Common myeloid progenitor, CD34-positive (primary cell): ENCODE measurements around the gene HNRNPD.
"Not testable (repeated sequence)": the region's sequence is repeated elsewhere in the genome, so short reads cannot be mapped to it uniquely, and the experiment has no call there.

Experiments used
- CTCF ChIA-PET: fragments of 350-600 bp; sonication (Branson Sonifier 250); formaldehyde crosslinking; loops from one replicate; lab custom pipeline; 2021; ENCODE audit warnings: antibody characterized with exemption; lab: Charles Lee
- POLR2A ChIA-PET: fragments of 350-600 bp; sonication (Branson Sonifier 250); formaldehyde crosslinking; loops from one replicate; lab custom pipeline; 2021; ENCODE audit warnings: antibody characterized with exemption; lab: Charles Lee
- DNase-seq, 3 donors: peaks; one replicate each; pipeline versions ENCODE4 v3.0.0 to v3.0.0-alpha.2; 2013
- H3K27ac ChIP-seq, 2 experiments: 1 replicate in 1 of 2; 2 replicates in 1 of 2; pipeline ENCODE4 v1.7.0; 2013; ENCODE audit warnings: inconsistent platforms in 2 of 2, low read length in 2 of 2, mild to moderate bottlenecking in 2 of 2, low read depth in 1 of 2, moderate library complexity in 1 of 2; ENCODE audit not compliant: severe bottlenecking in 2 of 2, insufficient read depth in 1 of 2, poor library complexity in 1 of 2
- H3K27me3 ChIP-seq, 5 experiments: replicated peaks in 2 of 5; 1 replicate in 3 of 5; 2 replicates in 2 of 5; pipeline versions ENCODE4 v1.6.1 to v1.7.0; 2013; ENCODE audit warnings: low read length in 4 of 5, mild to moderate bottlenecking in 2 of 5, moderate library complexity in 2 of 5, inconsistent platforms in 1 of 5; ENCODE audit not compliant: insufficient read depth in 5 of 5, control insufficient read depth in 4 of 5
- H3K36me3 ChIP-seq, 4 experiments: 1 replicate in 2 of 4; 2 replicates in 2 of 4; pipeline versions ENCODE4 v1.6.1 to v1.7.0; 2013; ENCODE audit warnings: low read length in 3 of 4, control low read depth in 1 of 4, mild to moderate bottlenecking in 1 of 4; ENCODE audit not compliant: control insufficient read depth in 4 of 4, insufficient read depth in 4 of 4
- H3K4me1 ChIP-seq, 4 experiments: 1 replicate in 3 of 4; 2 replicates in 1 of 4; pipeline versions ENCODE4 v1.6.1 to v1.7.1; 2013; ENCODE audit warnings: low read length in 3 of 4, mild to moderate bottlenecking in 3 of 4, control low read depth in 1 of 4, inconsistent platforms in 1 of 4, moderate library complexity in 1 of 4; ENCODE audit not compliant: control insufficient read depth in 4 of 4, insufficient read depth in 4 of 4; ENCODE audit errors: control extremely low read depth in 1 of 4
- H3K4me3 ChIP-seq, 7 experiments: 1 replicate in 4 of 7; 2 replicates in 3 of 7; pipeline versions ENCODE4 v1.5.1 to v1.7.0; 2013; ENCODE audit warnings: mild to moderate bottlenecking in 7 of 7, low read length in 6 of 7, moderate library complexity in 6 of 7, inconsistent platforms in 2 of 7, low read depth in 2 of 7, control low read depth in 1 of 7; ENCODE audit not compliant: insufficient read depth in 4 of 7, control insufficient read depth in 1 of 7; ENCODE audit errors: extremely low read depth in 1 of 7
- H3K9me3 ChIP-seq, 5 experiments: 1 replicate in 4 of 5; 2 replicates in 1 of 5; pipeline versions ENCODE4 v1.6.1 to v1.7.1; 2013; ENCODE audit warnings: low read length in 4 of 5, mild to moderate bottlenecking in 2 of 5, inconsistent platforms in 1 of 5, low read depth in 1 of 5, moderate library complexity in 1 of 5; ENCODE audit not compliant: control insufficient read depth in 4 of 5, insufficient read depth in 2 of 5; ENCODE audit errors: control extremely low read depth in 1 of 5
- WGBS: methylation state at CpG from one replicate; pipeline ENCODE4 v1.1.5; 2013; ENCODE audit not compliant: insufficient coverage; 5-methylcytosine and 5-hydroxymethylcytosine counted together

Gene HNRNPD

GRCh38 chr4:82303063-82303462, 70.7 kb downstream of the HNRNPD start:
- H3K36me3 ChIP-seq, H3K27me3 ChIP-seq, H3K9me3 ChIP-seq, DNase-seq, H3K27ac ChIP-seq, H3K4me3 ChIP-seq, H3K4me1 ChIP-seq, CTCF ChIA-PET: not testable (repeated sequence)
- 98% methylated on average over 12 of the region's 13 CpGs for WGBS
- POLR2A ChIA-PET, result interaction anchor here (0.6 kb wide), 1 partner anchor 13 kb away, joined by 4 read pairs; no protein-coding TSS in a partner anchor
